ENCODE results near the gene KCNAB1.

KCNAB1 gene

DNA sequence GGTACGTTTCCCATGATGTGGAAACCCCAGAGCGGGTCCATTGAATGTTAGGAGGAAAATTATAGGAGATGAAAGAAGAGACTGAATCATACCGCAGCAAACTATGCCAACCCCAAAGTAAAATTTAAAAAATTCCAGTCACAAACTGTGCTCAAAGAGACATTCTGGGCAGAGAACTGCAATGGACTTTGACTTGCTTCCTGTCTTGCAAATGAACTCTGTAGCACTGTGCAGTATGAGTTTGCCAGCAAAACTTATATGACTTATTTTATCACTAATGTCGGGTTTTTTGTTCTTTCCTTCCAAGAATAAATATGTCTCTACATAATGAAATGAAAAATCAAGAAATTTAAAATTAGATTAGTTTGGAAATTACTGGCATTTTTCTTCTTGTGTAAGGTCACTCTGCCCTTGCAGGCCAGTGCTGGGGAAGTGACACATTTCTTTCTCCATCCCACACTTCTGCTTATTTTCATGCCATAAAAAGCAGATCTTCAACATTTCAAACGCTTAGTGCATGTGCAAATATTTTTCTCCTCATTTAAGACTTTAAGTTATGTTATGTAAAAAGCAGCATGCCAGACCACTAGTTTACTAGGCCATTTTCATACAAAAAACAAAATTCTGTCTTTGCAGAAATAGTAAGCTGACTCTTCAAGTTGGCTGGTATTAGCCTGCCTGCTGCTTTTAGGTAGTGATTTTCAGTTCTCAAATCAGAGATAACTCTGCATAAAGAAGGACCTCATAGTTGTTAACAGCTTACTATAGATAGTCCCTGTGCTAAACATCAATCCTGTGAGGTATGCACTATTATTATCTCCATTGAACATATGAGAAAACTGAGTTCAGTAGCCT, 466.8 kb downstream of the KCNAB1 start:
- FAIRE-seq, result no peak

DNA sequence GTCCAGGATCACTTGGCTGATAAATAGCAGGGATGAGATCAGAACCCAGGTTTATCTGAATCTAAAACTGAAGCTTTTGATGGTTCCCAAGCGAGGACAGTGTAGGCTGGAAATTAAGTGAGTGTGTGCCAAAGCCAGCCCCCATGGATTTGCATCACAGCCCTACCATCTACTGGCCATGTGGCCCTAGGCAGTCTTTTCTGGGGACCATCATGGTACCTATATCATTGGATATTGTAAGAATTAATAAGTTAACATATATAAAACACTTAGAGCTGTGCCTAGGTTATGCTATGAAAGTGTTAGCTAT, 467.3 kb downstream of the KCNAB1 start:
- no peak for FAIRE-seq

All from TTC549 (cell line).